Gastrocnemius medialis (tissue), 4 donors: ENCODE results near the gene KASH5. TPM values are rescaled to one million over a fixed set of nuclear protein-coding genes. Genes with fewer than 3 reads are reported as not detected.

ENCODE experiments used
- ATAC-seq, 2 donors: fragments of 150-250 bp; one replicate each; pipeline ENCODE4 v1.9.1; 2016
- DNase-seq, 2 donors: peaks; one replicate each; pipeline ENCODE4 v3.0.0-alpha.2; 2019
- H3K27ac ChIP-seq, 4 donors: fragments of 200-600 bp; sonication (generic); 1 replicate in 1 of 4; 2 replicates in 3 of 4; pipeline ENCODE4 v1.5.1; 2016 to 2018; ENCODE audit warnings: mild to moderate bottlenecking in 2 of 4, moderate library complexity in 1 of 4
- H3K27me3 ChIP-seq, 3 donors: fragments of 200-600 bp; sonication (generic) in 2 of 3; 1 replicate in 1 of 3; 2 replicates in 2 of 3; pipeline versions ENCODE4 v1.5.1 to v1.6.0; 2016 to 2019; ENCODE audit warnings: mild to moderate bottlenecking in 1 of 3, moderate library complexity in 1 of 3
- H3K36me3 ChIP-seq, 2 donors: fragments of 200-600 bp; sonication (generic) in 1 of 2; one replicate each; pipeline ENCODE4 v1.5.1; 2017 to 2018
- H3K4me1 ChIP-seq, 2 donors: fragments of 200-600 bp; sonication (generic) in 1 of 2; one replicate each; pipeline ENCODE4 v1.5.1; 2016 to 2017; ENCODE audit warnings: mild to moderate bottlenecking in 2 of 2
- H3K4me3 ChIP-seq, 4 donors: fragments of 200-600 bp; sonication (generic) in 3 of 4; 1 replicate in 1 of 4; 2 replicates in 3 of 4; pipeline ENCODE4 v1.5.1; 2016 to 2019; ENCODE audit warnings: mild to moderate bottlenecking in 2 of 4
- H3K9me3 ChIP-seq, 3 donors: fragments of 200-600 bp; sonication (generic) in 2 of 3; 1 replicate in 1 of 3; 2 replicates in 2 of 3; pipeline ENCODE4 v1.5.1; 2016 to 2019
- POLR2A ChIP-seq, 2 donors: fragments of 450-650 bp; IDR thresholded peaks; one replicate each; pipeline ENCODE4 v1.6.1; 2017; ENCODE audit warnings: antibody characterized with exemption in 2 of 2, mild to moderate bottlenecking in 2 of 2, moderate library complexity in 2 of 2
- in situ Hi-C, 4 donors: fragments of 200-750 bp; cut with MboI; loops; one replicate each; pipeline versions ENCODE4 v1.15.0 to v1.8.0; 2017; ENCODE audit warnings: low sequenced_read_pairs in 4 of 4
- intact Hi-C: fragments of 100-400 bp; cut with DNase I; formaldehyde crosslinking; loops from one replicate; pipeline ENCODE4 v1.15.1; 2023; ENCODE audit warnings: low total_unique reads
- total RNA-seq, 4 donors: library from RNA; depleted of rRNA; stranded (reverse); fragments of >200 nt; gene quantifications; one replicate each; pipeline versions ENCODE4 v1.1.0 to v1.2.3, GENCODE V29; 2016
- TF ChIP-seq, protein P1 (sequence below), 5 experiments: fragments of 450-650 bp in 3 of 5; fragments of 200-600 bp in 2 of 5; sonication (generic) in 2 of 5; IDR thresholded peaks in 4 of 5; conservative IDR thresholded peaks in 1 of 5; 1 replicate in 4 of 5; 2 replicates in 1 of 5; pipeline ENCODE4 v1.5.1; 2016 to 2019; ENCODE audit warnings: antibody characterized with exemption in 5 of 5, mild to moderate bottlenecking in 3 of 5, moderate library complexity in 3 of 5

The KASH5 gene
- total RNA-seq, 4 donors from 2014 or later: not detected

DNA sequence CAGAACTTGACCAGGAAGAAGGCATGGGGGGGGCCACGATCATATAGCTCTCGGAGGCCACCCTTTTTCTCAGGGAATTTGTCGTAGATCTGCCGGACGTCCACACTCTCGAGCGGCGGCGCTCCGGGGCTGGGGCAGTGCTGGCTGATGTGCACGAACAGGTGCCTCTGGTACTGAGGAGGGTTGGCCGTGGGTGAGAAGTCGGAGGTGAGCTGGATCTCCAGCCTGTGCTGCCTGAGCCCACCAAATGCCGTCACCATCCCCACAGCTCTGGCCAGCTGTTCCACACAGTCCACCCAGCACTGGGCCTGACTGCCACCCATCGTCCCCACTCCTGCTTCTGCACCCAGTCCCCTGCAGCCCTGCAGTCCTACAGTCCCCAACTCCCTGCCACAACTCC lies 40.9 kb upstream of the KASH5 start:
- TF ChIP-seq, protein P1, sequence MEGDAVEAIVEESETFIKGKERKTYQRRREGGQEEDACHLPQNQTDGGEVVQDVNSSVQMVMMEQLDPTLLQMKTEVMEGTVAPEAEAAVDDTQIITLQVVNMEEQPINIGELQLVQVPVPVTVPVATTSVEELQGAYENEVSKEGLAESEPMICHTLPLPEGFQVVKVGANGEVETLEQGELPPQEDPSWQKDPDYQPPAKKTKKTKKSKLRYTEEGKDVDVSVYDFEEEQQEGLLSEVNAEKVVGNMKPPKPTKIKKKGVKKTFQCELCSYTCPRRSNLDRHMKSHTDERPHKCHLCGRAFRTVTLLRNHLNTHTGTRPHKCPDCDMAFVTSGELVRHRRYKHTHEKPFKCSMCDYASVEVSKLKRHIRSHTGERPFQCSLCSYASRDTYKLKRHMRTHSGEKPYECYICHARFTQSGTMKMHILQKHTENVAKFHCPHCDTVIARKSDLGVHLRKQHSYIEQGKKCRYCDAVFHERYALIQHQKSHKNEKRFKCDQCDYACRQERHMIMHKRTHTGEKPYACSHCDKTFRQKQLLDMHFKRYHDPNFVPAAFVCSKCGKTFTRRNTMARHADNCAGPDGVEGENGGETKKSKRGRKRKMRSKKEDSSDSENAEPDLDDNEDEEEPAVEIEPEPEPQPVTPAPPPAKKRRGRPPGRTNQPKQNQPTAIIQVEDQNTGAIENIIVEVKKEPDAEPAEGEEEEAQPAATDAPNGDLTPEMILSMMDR (IDR thresholded peaks at IDR 0.05 in 4 of 5, conservative IDR thresholded peaks at IDR 0.05 in 1 of 5): no peak
- no peak for TF ChIP-seq POLR2A (IDR thresholded peaks at IDR 0.05)
- Histone ChIP-seq H3K27ac (no peak overlapping the region), H3K9me3 (no peaks in the 10 kb centered on the region), H3K4me3 (no peak overlapping the region), H3K27me3 (no peaks in the 10 kb centered on the region), H3K36me3 (no peaks in the 10 kb centered on the region), H3K4me1 (no peaks in the 10 kb centered on the region)
- DNase-seq (no peak), ATAC-seq (no peak)
- in situ Hi-C loops (no loop called here), intact Hi-C loops (no loop called here)

- H3K4me3 ChIP-seq: no peak overlapping the region
- no peak for TF ChIP-seq POLR2A (IDR thresholded peaks at IDR 0.05)
- TF ChIP-seq, protein P1 (IDR thresholded peaks at IDR 0.05 in 4 of 5, conservative IDR thresholded peaks at IDR 0.05 in 1 of 5): no peak
- ATAC-seq (no peak), DNase-seq (no peak)
- intact Hi-C loops: no loop called here
- no peaks in the 10 kb centered on the region for H3K27me3 ChIP-seq
- H3K36me3 ChIP-seq: no peaks in the 10 kb centered on the region
- no peaks in the 10 kb centered on the region for H3K9me3 ChIP-seq
- no peaks in the 10 kb centered on the region for H3K4me1 ChIP-seq
- H3K27ac ChIP-seq: no peak overlapping the region
- in situ Hi-C loops: no loop called here
Observed at GRCh38 chr19:49347835-49348234, 40.2 kb upstream of the KASH5 start.

DNA sequence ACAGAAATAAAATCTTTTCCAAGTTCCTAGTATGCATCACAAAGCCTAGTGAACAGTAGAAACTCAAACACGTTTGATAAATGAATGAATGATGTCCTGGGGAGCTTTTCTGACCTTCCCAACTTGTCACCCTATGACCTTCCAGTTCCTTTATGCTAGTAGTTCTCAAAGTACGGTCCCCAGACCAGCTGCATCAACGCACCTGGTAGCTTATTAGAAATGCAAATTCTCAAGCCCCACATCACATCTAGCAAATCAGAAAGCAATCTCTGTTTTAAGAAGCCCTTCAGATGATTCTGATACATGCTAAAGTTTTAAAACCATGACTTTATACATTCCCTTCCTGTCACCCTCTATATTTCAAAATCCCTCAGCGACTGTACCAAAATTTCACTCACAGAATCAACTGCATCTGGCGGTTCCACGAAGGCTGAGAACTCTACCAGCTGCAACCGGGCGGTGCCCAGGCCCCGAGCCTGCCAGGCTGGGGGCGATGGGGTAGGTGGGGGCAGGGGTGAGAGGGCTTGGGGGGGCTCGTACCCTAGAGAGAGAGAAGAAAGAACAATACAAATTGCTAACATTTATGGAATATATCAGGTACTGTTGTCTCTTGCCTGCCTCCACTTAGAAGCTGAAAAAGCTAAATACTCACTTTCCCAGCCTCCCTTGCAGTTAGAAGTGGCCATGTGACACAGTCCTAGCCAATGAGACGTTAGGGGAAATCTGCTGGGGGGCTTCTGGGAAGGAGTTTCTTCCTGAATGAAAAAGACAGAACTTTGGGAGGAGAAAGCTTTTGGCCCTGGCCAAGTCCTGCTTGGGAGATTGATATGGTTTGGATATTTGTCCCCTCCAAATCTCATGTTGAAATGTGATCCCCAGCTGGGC lies 39.5 kb upstream of the KASH5 start:
- ATAC-seq (no peak), DNase-seq (no peak)
- no peaks in the 10 kb centered on the region for H3K36me3 ChIP-seq
- TF ChIP-seq POLR2A (IDR thresholded peaks at IDR 0.05): no peak
- TF ChIP-seq, protein P1 (IDR thresholded peaks at IDR 0.05 in 4 of 5, conservative IDR thresholded peaks at IDR 0.05 in 1 of 5): no peak
- in situ Hi-C loops (no loop called here), intact Hi-C loops (no loop called here)
- H3K27ac ChIP-seq: no peak overlapping the region
- no peak overlapping the region for H3K4me3 ChIP-seq
- H3K9me3 ChIP-seq: no peaks in the 10 kb centered on the region
- H3K4me1 ChIP-seq: no peaks in the 10 kb centered on the region
- H3K27me3 ChIP-seq: no peaks in the 10 kb centered on the region

GRCh38 chr19:49349567-49349966 lies 38.5 kb upstream of the KASH5 start:
- intact Hi-C loops: no loop called here
- no peak overlapping the region for H3K27ac ChIP-seq
- no peak for ATAC-seq
- H3K4me3 ChIP-seq: no peak overlapping the region
- no peaks in the 10 kb centered on the region for H3K36me3 ChIP-seq
- no peak for TF ChIP-seq POLR2A (IDR thresholded peaks at IDR 0.05)
- TF ChIP-seq, protein P1 (IDR thresholded peaks at IDR 0.05 in 4 of 5, conservative IDR thresholded peaks at IDR 0.05 in 1 of 5): no peak
- no peak for DNase-seq
- in situ Hi-C loops: no loop called here
- H3K27me3 ChIP-seq: no peaks in the 10 kb centered on the region
- no peaks in the 10 kb centered on the region for H3K4me1 ChIP-seq
- H3K9me3 ChIP-seq: no peaks in the 10 kb centered on the region
